DND-41 (cell line): Measurements from ENCODE around the gene EPHA8.

ENCODE experiments used
- ATAC-seq: fragments of 200-7000 bp; cut with Tn5 transposase; 3 replicates; pipeline ENCODE4 v1.9.1; 2021; ENCODE audit warnings: low read depth; ENCODE audit not compliant: insufficient read depth
- DNase-seq: peaks from one replicate; pipeline ENCODE4 v3.0.0-alpha.2; 2020
- H2AFZ ChIP-seq: 2 replicates; pipeline ENCODE4 v1.6.0; 2012; ENCODE audit warnings: low read depth, low read length
- H3K27ac ChIP-seq: 2 replicates; pipeline ENCODE4 v1.5.1; 2012; ENCODE audit warnings: low read length, inconsistent platforms
- H3K27me3 ChIP-seq: fragments of 200-600 bp; sonication (generic); 2 replicates; pipeline ENCODE4 v1.6.0; 2012; ENCODE audit warnings: low read length, mild to moderate bottlenecking, inconsistent platforms; ENCODE audit not compliant: insufficient read depth, poor library complexity
- H3K36me3 ChIP-seq: 2 replicates; pipeline ENCODE4 v1.5.1; 2012; ENCODE audit warnings: low read length, inconsistent platforms; ENCODE audit not compliant: insufficient read depth
- H3K4me1 ChIP-seq: 2 replicates; pipeline ENCODE4 v1.5.1; 2012; ENCODE audit warnings: mild to moderate bottlenecking, low read length; ENCODE audit not compliant: insufficient read depth
- H3K4me2 ChIP-seq: 2 replicates; pipeline ENCODE4 v1.6.0; 2012; ENCODE audit warnings: mild to moderate bottlenecking, moderate library complexity, low read length, inconsistent platforms; ENCODE audit not compliant: insufficient read depth
- H3K4me3 ChIP-seq, 2 experiments: fragments of 200-600 bp in 1 of 2; shearing (Covaris generic) in 1 of 2; 2 replicates each; pipeline ENCODE4 v1.5.1; 2012 to 2016; ENCODE audit warnings: inconsistent platforms in 2 of 2, low read length in 2 of 2, mild to moderate bottlenecking in 2 of 2, low read depth in 1 of 2, moderate library complexity in 1 of 2
- H3K79me2 ChIP-seq: 2 replicates; pipeline ENCODE4 v1.6.0; 2012; ENCODE audit warnings: low read length, inconsistent platforms; ENCODE audit not compliant: insufficient read depth
- H3K9ac ChIP-seq: 2 replicates; pipeline ENCODE4 v1.6.0; 2012; ENCODE audit warnings: low read depth, mild to moderate bottlenecking, inconsistent platforms, low read length, moderate library complexity
- H3K9me3 ChIP-seq: 2 replicates; pipeline ENCODE4 v1.5.1; 2012; ENCODE audit warnings: low read length, moderate library complexity, mild to moderate bottlenecking, inconsistent platforms; ENCODE audit not compliant: insufficient read depth, severe bottlenecking
- H4K20me1 ChIP-seq: 2 replicates; pipeline ENCODE4 v1.6.0; 2012; ENCODE audit warnings: low read length; ENCODE audit not compliant: insufficient read depth
- CTCF ChIP-seq: IDR thresholded peaks from 2 replicates; pipeline ENCODE4 v1.5.1; 2012; ENCODE audit warnings: borderline replicate concordance, low read length, moderate library complexity, mild to moderate bottlenecking; ENCODE audit not compliant: poor library complexity, severe bottlenecking; ENCODE audit errors: extremely low read depth
- EZH2 ChIP-seq: IDR thresholded peaks from 3 replicates; pipeline ENCODE4 v1.6.1; 2012; ENCODE audit warnings: borderline replicate concordance, low read depth, mild to moderate bottlenecking, moderate library complexity, low read length, inconsistent platforms; ENCODE audit not compliant: severe bottlenecking

The EPHA8 gene

GRCh38 chr1:22551591-22551990 lies 11.7 kb upstream of the EPHA8 start:
- no peaks in the 10 kb centered on the region for H3K79me2 ChIP-seq
- no peak for ATAC-seq
- H3K27me3 ChIP-seq: peaks cover 16% of the 10 kb centered on the region
- H4K20me1 ChIP-seq: peaks cover 9% of the 10 kb centered on the region
- no peak overlapping the region for H3K4me2 ChIP-seq
- H3K9ac ChIP-seq: no peak overlapping the region
- no peak for DNase-seq
- no peak overlapping the region for H3K4me3 ChIP-seq
- no peak overlapping the region for H3K27ac ChIP-seq
- TF ChIP-seq EZH2 (no peak), CTCF (no peak)
- H3K36me3 ChIP-seq: no peaks in the 10 kb centered on the region
- H3K4me1 ChIP-seq: no peaks in the 10 kb centered on the region
- no peak overlapping the region for H2AFZ ChIP-seq
- no peaks in the 10 kb centered on the region for H3K9me3 ChIP-seq

- no peaks in the 10 kb centered on the region for H3K79me2 ChIP-seq
- H3K9me3 ChIP-seq: no peaks in the 10 kb centered on the region
- H3K4me2 ChIP-seq: no peak overlapping the region
- H2AFZ ChIP-seq: no peak overlapping the region
- H3K4me3 ChIP-seq: no peak overlapping the region
- no peak overlapping the region for H3K9ac ChIP-seq
- no peaks in the 10 kb centered on the region for H3K36me3 ChIP-seq
- peaks cover 16% of the 10 kb centered on the region for H3K27me3 ChIP-seq
- no peak for DNase-seq
- no peaks in the 10 kb centered on the region for H3K4me1 ChIP-seq
- TF ChIP-seq EZH2: no peak
- no peak for TF ChIP-seq CTCF
- no peak overlapping the region for H3K27ac ChIP-seq
- no peak for ATAC-seq
- peaks cover 6% of the 10 kb centered on the region for H4K20me1 ChIP-seq
These were observed 11.3 kb upstream of the EPHA8 start for GRCh38 chr1:22552021-22552420.

GRCh38 chr1:22553104-22553880 lies 10.0 kb upstream of the EPHA8 start:
- Histone ChIP-seq H3K27ac (no peak overlapping the region), H3K4me1 (no peaks in the 10 kb centered on the region), H3K4me3 (no peak overlapping the region), H3K27me3 (peaks cover 20% of the 10 kb centered on the region), H4K20me1 (peaks cover 6% of the 10 kb centered on the region), H3K9ac (no peak overlapping the region), H3K9me3 (no peaks in the 10 kb centered on the region), H3K4me2 (no peak overlapping the region), H3K36me3 (no peaks in the 10 kb centered on the region), H3K79me2 (no peaks in the 10 kb centered on the region), H2AFZ (no peak overlapping the region)
- TF ChIP-seq EZH2 (no peak), CTCF (no peak)
- no peak for DNase-seq
- ATAC-seq: no peak
